GM21423 (cell line): ENCODE results near the gene PTPRN2.
"Not testable (repeated sequence)": the region's sequence is repeated elsewhere in the genome, so short reads cannot be mapped to it uniquely, and the experiment has no call there.

Experiments used
- ATAC-seq: cut with Tn5 transposase; IDR thresholded peaks from one replicate; pipeline ENCODE4 v1.9.1; 2021; ENCODE audit warnings: mild to moderate bottlenecking, moderate library complexity; ENCODE audit not compliant: unreplicated experiment

The PTPRN2 gene

DNA sequence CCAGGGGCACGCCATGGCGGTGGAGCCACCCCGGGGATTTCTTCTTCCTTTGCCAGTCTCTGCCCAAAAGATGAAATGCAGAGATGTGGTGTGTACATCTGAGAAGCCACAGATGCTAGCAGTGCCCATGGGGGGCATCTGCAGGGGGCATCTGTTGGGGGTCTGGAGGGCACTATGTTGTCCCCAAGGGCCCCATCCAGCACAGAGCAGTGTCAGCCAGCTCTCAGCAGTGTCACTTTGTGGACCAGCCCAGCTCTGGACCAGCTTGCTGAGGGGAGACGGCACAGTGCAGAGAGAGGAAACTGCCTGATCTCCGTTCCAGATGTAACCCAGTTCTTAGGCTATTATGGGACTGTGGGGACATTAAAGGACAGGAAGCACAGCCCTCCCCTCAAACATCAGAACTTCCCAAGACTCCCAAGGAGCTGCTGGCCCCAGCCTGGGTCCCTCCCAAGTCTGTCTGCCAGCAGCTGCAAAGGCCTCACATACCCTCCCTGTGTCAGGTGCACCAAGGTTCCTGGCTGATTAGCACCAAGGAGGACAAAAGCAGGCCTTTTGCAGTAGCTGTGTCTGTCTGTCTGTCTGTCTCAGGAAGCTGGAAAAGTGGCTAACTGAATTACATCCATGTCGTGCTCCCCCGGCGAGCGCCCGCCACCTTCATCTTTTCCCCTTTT lies 536.5 kb downstream of the PTPRN2 start:
- no peak for ATAC-seq

DNA sequence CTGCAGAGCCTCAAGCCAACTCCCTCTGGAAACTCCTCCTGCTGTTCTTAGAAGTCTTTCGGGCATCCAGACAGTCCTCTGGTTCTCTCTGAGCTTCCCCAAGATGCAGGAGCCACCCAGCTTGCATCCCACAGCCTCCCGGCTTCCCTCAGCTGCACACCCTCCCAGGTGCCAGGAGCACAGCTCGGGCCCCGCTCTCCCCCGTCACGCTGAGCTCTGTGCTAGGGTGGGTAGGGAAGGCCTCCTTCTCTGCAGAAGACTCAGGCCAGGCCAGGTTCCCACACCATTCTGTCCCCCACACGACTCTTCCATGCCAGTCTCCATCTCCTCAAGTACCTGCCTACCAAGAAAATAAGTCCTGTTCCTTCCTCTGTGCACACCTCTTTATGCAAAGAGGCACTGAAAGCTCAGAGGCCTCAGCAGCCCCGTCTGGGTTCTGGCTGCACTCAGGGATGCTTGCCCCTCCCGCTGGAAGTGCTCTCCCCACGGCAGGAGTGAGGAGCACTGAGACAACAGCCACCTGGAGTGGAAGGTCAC lies 537.1 kb downstream of the PTPRN2 start:
- ATAC-seq, result no peak

DNA sequence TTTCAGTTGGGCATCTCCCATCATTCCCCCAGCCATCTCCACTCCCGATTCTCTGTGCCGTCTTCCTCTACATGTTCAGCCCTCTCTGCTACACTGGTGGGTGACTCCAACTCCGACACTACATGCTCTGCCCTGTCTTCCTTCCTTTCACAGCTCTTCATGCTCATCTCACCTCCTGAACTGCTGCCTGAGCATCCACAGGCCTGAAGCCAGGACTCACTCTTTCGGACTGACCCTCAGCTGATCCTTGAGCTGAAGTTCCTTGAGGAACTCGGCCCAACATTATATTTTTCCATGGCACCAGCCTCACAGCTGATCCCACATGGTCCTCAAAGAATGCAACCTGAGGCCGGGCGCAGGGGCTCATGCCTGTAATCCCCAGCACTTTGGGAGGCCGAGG lies 538.4 kb downstream of the PTPRN2 start:
- no peak for ATAC-seq

DNA sequence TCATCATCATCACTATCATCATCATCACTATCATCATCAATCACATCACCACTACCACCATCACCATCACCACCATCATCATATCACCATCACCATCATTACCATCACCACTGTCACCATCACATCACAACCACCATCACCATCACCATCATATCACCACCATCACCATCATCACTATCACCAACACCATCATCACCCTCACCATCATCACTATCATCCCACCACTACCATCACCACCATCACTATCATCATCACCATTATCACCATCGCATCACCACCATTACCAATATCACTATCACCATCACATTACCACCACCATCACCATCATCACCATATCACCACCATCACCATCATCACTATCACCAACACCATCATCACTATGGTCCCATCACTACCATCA lies 539.1 kb downstream of the PTPRN2 start:
- ATAC-seq, result no peak

DNA sequence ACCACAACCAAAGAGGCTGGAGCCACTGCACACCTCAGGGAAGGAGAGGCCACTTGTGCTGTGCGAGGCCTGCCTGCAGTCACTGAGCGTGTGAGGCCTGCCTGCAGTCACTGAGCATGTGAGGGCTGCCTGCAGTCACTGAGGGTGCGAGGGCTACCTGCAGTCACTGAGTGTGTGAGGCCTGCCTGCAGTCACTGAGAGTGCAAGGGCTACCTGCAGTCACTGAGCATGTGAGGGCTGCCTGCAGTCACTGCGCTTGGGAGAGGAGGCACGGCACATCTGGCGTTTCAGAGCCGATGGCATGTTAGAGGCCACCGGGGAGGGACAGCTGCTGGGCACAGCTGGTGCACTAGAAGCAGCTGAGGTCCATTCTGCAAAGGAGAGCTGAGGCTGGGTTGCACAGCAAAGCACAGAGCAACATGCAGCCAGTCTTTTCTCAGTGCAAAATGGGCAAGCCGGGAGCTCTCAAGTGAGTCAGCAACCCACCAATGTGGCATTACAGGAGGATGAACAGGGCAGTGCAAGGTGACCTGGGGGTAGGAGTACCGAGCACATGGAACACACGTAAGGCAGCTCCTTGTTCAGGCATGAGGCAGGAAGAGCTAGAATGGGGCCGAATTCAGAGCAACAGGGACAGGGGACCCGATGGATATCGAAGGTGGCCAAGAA lies 540.1 kb downstream of the PTPRN2 start:
- no peak for ATAC-seq

DNA sequence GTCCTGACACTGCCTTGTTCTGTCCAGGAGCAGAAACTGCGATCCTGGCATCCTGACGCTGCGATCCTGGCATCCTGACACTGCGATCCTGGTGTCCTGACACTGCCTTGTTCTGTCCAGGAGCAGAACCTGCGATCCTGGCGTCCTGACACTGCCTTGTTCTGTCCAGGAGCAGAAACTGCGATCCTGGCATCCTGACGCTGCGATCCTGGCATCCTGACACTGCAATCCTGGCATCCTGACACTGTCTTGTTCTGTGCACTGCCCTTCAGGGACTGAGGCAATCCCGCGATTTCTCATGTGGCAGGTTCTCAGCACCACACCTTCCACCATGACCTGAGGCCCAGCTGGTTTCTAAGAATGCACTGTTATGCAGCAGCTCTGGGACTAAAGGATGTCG lies 541.4 kb downstream of the PTPRN2 start:
- ATAC-seq, result not testable (repeated sequence)

DNA sequence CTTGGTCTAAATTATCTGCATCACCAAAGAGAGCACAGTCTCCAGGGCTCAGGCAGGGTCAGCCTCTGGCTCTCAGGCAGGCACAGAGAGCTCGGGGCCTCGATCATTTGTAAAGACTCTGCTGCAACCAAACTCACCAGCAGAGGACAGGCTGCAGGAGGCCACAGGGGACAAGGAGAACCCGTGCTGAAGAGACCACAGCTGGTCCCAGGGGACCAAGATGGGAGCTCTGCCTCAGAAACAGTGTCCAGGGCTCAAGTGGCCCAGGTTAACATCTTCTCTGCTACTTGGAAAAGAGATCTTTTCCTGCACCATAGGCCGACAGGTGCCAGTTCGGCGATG lies 543.2 kb downstream of the PTPRN2 start:
- ATAC-seq, result no peak

DNA sequence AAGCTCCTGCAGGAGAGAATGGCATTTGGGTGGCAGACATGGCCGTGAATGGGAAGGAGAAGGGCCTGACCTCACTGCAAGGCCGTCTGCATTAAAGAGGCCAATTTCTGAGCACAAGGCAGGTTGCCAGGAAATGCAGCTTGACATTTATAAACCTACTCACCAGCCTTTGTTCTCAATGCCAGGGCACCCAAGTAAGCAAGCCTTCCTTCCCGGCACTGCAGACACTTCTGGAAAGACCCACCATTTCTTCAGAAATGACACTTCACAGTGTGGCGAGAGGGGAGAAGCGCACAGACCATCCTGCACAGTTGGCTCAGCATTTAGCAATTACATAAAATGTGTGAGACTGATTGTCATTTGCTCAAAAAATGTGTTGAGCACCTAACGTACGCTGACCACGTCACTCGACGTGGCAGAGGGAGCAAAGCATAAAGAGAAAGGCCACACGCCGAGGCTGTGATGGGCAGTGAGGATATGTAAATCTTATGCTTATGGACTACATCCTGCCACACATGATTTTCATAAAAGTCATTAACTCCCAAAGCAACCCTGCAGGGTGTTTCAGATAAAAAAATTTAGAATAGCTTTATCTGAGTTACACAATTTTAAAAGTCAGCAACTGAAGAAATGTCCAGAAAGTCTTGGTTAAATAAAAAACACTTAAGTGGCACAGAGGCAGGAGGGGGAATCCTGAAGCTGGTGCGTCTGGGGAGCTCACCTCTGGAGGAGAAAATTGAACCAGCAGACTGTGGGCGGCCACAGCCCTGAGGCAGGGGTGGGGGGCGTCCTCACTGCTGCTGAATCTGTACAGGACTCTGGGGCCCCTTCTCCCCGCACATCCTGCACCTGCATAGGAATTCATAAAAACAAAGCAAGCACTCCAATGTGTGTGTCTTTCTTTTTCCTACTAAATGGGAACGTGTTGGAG lies 543.8 kb downstream of the PTPRN2 start:
- ATAC-seq, result no peak

DNA sequence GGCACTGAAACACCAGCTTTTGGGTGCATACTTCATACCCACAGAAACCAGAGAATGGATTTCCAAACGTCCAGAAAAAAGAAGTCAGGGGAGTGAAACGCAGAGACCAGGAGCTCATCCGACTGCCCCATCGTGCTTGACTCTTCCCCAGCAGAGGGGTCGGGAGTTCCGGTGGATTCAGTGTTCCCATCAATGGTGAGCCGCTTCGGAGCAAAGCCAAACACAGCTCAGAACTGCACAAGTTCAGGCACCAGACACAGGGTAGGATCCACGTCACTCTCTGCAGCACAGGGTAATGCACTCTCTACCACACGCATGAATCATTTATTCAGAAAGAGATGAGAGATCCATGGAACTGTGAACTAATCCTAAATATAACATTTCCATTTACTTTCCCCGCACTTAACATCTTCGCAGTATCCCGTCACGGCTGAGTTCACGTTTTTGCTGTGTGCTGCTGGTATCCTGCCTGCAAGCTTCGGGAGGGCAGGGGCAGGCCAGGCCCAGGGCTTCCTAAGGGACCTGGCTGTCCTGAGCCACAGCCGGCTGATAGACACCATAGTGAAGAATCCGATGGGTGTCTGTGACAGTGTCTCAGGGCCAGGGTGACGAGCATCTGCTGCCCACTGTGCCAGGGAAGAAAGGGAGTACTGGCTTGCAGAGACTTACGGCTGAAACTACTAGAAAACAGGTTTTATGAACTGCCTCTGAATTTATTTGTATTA lies 545.3 kb downstream of the PTPRN2 start:
- no peak for ATAC-seq

DNA sequence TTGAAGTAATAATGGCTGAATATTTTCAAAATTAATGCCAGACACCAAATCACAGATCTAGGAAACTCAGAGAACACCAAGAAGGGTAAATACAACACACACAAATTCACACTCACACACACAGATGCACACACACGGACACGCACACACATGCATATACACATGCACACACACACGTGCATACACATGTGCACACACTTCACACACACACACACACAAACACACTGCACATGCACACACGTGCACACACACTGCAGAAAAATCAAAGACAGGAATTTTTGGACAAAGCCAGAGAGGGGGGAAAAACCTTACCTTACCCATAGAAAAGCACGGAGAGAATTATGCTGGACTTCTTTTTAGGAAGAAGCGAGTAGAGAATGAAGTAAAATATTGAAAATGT lies 547.4 kb downstream of the PTPRN2 start:
- ATAC-seq, result no peak

DNA sequence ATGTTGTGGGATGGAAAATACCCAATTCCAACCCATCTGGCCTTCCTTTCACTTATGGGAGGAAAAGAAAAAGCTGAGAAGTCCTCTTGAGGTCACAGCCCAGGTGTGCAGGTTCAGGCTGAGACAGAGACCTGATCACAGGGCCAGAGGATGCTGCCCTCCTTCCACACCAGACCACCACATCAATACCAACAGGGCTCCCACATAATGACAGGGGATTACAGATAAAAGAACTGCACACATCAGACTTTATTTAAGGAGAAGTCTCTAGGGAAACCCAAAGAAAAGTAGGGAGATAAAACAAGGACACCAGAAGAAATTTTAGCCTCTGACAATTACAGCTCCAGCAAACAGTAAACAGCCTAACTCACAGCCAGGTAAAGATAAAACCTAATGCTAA lies 548.4 kb downstream of the PTPRN2 start:
- ATAC-seq, result no peak

DNA sequence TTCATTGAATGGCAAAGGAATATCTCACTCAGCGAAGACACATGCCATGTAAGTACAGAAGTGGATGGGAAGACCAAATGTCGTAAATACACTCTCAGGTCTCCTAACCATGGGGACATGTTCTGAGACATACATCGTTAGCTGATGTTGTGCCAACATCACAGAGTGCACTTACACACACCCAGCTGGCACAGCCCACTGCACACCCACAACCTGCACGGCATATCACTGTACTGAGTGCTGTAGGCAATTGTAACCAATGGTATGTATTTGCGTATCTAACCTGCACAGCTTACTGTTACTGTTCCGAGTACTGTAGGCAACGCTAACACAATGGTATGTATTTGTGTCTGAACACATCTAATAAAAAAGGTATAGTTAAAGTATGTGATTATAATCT lies 550.4 kb downstream of the PTPRN2 start:
- no peak for ATAC-seq

DNA sequence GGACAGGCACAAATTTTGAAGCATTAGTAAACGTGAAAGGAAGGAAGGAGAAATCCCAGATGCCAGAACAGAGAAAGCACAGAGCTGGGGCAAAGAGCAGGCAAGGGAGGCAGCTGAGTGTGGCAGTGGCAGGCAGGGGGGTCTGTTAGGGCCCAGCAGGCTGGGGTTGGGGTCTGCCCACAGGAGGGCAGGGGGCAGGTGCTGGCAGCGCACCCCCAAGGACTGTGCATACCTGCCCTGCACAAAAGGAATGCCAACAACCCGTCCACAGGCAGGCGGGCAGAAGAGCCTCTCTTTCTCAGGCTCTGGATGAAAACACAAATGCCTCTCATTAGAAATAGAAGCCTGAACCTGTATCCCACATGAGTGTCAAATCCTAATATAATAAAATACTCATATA lies 552.3 kb downstream of the PTPRN2 start:
- no peak for ATAC-seq

DNA sequence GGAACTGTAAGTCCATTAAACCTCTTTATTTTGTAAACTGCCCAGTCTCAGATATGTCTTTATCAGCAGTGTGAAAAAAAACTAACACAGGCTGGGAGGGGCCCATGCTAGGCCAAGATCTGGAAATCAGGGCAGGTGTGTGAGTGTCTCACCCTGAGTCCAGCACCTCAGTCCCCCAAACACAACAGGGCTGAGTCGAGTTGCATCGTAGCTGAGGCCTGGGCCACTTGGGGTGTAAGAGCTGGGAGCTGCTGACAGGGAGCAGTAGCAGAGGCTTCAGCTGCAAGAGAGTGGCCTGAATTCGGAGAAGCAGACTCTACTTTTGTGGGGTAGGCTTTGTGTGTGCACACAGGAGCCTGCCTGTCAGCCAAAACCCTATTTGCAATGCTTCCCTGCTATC lies 553.1 kb downstream of the PTPRN2 start:
- ATAC-seq, result no peak

DNA sequence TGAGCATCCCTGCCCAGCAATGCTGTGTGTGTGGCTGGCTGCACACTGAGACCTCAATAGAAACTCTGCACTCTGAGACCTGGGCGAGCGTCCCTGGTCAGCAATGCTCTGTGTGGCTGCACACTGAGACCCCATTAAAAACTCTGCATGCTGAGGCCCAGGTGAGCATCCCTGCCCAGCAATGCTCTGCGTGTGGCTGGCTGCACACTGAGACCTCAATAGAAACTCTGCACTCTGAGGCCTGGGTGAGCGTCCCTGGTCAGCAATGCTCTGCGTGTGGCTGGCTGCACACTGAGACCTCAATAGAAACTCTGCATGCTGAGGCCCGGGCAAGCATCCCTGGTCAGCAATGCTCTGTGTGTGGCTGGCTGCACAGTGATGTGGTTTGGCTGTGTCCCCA lies 553.7 kb downstream of the PTPRN2 start:
- not testable (repeated sequence) for ATAC-seq

DNA sequence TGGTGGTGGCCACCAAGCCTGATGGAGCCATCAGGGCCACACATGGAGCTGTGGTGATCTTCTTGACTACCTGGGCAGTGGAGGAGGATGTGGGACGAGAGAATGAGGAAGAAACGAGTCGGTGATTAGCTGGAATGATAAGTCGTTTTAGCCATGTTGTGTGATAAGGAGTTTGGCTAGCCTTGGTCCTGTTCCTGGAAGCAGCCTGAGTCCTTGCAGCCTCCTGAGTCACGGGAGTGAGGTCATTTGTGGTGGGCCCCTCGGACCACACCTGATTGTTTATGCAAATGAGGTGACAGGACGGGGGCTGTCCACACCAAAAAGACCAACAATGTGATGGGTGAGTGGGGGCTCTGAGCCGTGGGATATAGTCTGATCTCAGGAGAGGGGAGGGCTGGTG lies 554.4 kb downstream of the PTPRN2 start:
- ATAC-seq, result no peak

DNA sequence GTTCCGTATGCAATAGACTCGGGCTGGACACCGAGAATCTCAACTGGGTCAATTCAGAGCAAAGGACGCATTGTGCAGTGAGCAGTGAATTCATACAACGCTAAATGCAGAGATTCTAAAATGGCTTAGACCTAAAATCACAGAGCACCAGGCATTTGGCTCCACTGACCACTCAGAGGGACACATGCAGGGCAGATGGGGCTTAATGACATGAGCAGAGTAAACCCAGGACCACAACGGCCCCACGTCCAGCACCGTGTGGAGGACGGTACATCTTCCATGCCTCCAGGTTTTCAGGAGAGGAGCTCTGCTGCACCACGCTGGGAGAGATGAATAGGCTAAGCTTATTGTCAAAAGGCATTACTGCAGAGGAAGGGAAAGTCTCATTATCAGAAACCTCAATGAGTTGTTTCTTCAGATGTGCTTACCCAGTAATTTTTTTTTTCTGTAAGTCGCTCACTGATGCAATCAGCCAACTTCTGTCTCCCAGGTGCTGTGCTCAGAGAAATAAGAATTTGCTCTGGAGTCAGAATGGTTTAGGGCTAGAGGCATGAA lies 555.0 kb downstream of the PTPRN2 start:
- ATAC-seq, result no peak

DNA sequence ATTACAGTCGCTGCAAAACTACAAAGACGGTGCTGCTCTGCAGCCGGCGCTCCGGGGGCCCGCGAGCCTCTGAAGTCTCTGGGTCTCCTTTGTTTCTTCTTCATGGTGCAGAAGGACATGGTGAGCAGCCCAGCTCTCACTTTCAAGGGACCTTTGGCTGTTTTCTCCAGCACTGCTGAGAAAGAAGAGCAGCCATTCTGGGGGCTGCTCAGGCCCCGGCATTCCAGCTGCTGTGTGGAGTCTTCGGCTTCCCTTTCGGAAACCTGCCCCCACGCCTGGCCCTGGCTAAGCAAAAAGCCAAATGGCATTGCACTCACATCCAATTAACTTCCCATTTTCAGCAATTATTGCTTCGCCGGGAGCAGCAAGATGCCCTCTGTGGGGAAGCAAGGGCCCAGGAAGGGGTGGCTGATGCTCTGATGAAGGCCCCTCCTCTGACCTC lies 555.7 kb downstream of the PTPRN2 start:
- no peak for ATAC-seq

DNA sequence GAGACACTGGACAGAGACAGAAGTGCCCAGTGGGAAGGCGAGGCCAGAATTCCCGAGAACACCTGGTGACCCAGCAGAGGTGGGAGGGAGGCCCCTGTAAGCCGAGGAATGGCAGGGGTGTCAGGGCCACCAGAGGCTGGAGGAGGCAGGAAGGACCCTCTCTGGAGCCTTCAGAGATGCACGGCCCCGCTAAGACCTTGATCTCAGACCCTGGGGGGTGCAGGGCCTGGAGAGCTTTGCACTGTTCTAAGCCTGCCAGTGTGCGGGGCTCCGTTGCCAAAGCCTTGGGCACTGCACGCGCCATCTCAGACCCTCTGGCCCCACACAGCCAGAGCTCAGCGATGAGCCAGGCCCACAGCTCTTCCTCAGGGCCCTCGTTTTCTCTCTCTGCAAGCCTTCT lies 557.1 kb downstream of the PTPRN2 start:
- no peak for ATAC-seq

DNA sequence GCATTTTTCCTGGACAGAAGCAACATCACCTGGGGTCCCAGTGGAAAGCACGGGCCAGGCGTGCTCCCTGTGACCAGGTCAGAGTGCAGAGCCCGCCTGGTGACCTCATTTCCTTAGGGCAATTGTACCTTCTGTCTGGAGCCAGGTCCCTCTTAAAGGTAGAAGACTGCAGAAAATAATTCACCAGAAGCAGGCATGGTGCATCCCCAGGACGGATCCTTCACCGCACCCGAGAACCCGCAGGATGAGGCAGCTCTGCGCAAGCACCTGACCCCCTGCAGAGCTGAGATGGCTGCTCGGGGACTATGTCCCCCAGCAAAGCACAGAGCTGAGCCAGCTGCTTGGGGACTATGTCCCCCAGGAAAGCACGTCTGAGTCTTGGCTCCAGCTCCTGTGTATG lies 557.6 kb downstream of the PTPRN2 start:
- no peak for ATAC-seq

DNA sequence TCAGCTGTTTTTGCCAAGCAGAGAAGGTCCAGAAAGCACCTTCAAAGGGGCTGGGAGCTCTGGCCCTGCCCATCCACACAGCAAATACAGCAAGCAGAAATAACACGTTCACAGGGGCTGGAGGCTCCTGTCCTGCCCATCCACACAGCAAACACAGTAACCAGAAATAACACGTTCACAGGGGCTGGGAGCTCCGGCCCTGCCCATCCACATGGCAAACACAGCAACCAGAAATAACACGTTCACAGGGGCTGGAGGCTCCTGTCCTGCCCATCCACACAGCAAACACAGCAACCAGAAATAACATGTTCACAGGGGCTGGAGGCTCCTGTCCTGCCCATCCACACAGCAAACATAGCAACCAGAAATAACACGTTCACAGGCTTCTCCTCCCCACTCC lies 558.1 kb downstream of the PTPRN2 start:
- ATAC-seq, result no peak
